GM12878 (cell line): Measurements from ENCODE around the gene LARP6. TPM values are rescaled to one million over a fixed set of nuclear protein-coding genes. Genes with fewer than 3 reads are reported as not detected.
A peak's percentile ranks its signal among the peaks of the same experiment; 100 is the strongest.

Experiments used
- ATAC-seq: fragments of 200-7000 bp; cut with Tn5 transposase; 3 replicates; pipeline ENCODE4 v1.9.1; 2020; ENCODE audit warnings: mild to moderate bottlenecking, moderate library complexity
- BruUV-seq: library from RNA; stranded (reverse); fragments of 400-500 nt; replicated peaks from 2 replicates; lab custom pipeline; 2021; lab: Mats Ljungman, UMichigan
- CTCF ChIA-PET: fragments of 300-600 bp; sonication (Branson Sonifier 250); formaldehyde crosslinking; extraction: SDS; loops from one replicate; lab custom pipeline; 2021; ENCODE audit warnings: inconsistent platforms; lab: Yijun Ruan, JAX
- POLR2A ChIA-PET: fragments of 350-600 bp; formaldehyde crosslinking; extraction: SDS; loops from one replicate; lab custom pipeline; 2021; ENCODE audit warnings: inconsistent platforms; lab: Charles Lee
- RAD21 ChIA-PET: fragments of 300-600 bp; sonication (Branson Sonifier 250); formaldehyde crosslinking; loops from one replicate; lab custom pipeline; 2023; ENCODE audit warnings: antibody characterized with exemption; ENCODE audit not compliant: unreplicated experiment; lab: Charles Lee
- SMC1A ChIA-PET: fragments of 300-600 bp; sonication (Branson Sonifier 250); formaldehyde crosslinking; loops from one replicate; lab custom pipeline; 2023; ENCODE audit not compliant: unreplicated experiment, uncharacterized antibody; lab: Charles Lee
- DNase-seq: peaks from one replicate; pipeline ENCODE4 v3.0.0-alpha.2; 2011; ENCODE audit warnings: low read depth, low spot score
- FAIRE-seq: peaks from 3 replicates; lab custom pipeline; 2011; peaks lifted over from hg19 to GRCh38; lab: Jason Lieb, UNC
- H2AFZ ChIP-seq: 2 replicates; pipeline ENCODE4 v1.6.0; 2011; ENCODE audit warnings: low read depth, low read length, control low read depth; ENCODE audit not compliant: control insufficient read depth
- H3K27ac ChIP-seq: 2 replicates; pipeline ENCODE4 v1.5.1; 2011; ENCODE audit warnings: control low read depth; ENCODE audit not compliant: control insufficient read depth, insufficient read depth
- H3K27me3 ChIP-seq, 2 experiments: replicated peaks in 1 of 2; 2 replicates each; pipeline versions ENCODE4 v1.6.0 to v1.6.1; 2011; ENCODE audit warnings: low read length in 1 of 2; ENCODE audit not compliant: control insufficient read depth in 2 of 2, insufficient read depth in 2 of 2
- H3K36me3 ChIP-seq, 2 experiments: 2 replicates each; pipeline ENCODE4 v1.5.1; 2011; ENCODE audit warnings: low read length in 1 of 2; ENCODE audit not compliant: control insufficient read depth in 2 of 2, insufficient read depth in 2 of 2
- H3K4me1 ChIP-seq: 2 replicates; pipeline ENCODE4 v1.6.1; 2011; ENCODE audit warnings: mild to moderate bottlenecking, low read length, moderate library complexity, mixed read lengths; ENCODE audit not compliant: control insufficient read depth, insufficient read depth
- H3K4me2 ChIP-seq: 2 replicates; pipeline ENCODE4 v1.6.0; 2011; ENCODE audit warnings: control low read depth; ENCODE audit not compliant: control insufficient read depth, insufficient read depth
- H3K4me3 ChIP-seq: fragments of 200-600 bp; sonication (generic); 2 replicates; pipeline ENCODE4 v1.5.1; 2016
- H3K79me2 ChIP-seq: 2 replicates; pipeline ENCODE4 v1.6.0; 2011; ENCODE audit warnings: low read length; ENCODE audit not compliant: control insufficient read depth, insufficient read depth
- H3K9ac ChIP-seq: 2 replicates; pipeline ENCODE4 v1.8.0; 2011; ENCODE audit warnings: low read length, control low read depth, mixed read lengths; ENCODE audit not compliant: control insufficient read depth, insufficient read depth
- H3K9me3 ChIP-seq: replicated peaks from 3 replicates; pipeline ENCODE4 v1.5.1; 2011; ENCODE audit warnings: mild to moderate bottlenecking, low read length; ENCODE audit not compliant: control insufficient read depth, insufficient read depth
- H4K20me1 ChIP-seq: 2 replicates; pipeline ENCODE4 v1.6.0; 2011; ENCODE audit not compliant: control insufficient read depth, insufficient read depth
- CREB1 ChIP-seq: IDR thresholded peaks from 2 replicates; pipeline ENCODE4 v1.6.1; 2012; ENCODE audit warnings: low read depth, mild to moderate bottlenecking, inconsistent platforms
- ETV6 ChIP-seq, 2 experiments: fragments of 450-650 bp in 1 of 2; IDR thresholded peaks in 1 of 2; conservative IDR thresholded peaks in 1 of 2; 2 replicates each; pipeline ENCODE4 v1.6.1; 2014; ENCODE audit warnings: antibody characterized with exemption in 1 of 2, borderline replicate concordance in 1 of 2, low read depth in 1 of 2, mild to moderate bottlenecking in 1 of 2, moderate library complexity in 1 of 2
- JUND ChIP-seq: IDR thresholded peaks from 2 replicates; pipeline ENCODE4 v1.6.1; 2012; ENCODE audit warnings: low read depth, mild to moderate bottlenecking, low read length, improper control_type of control experiment, moderate library complexity
- MTA2 ChIP-seq: fragments of 450-650 bp; IDR thresholded peaks from 2 replicates; pipeline ENCODE4 v1.6.1; 2016; ENCODE audit warnings: low read depth, mild to moderate bottlenecking, moderate library complexity
- NBN ChIP-seq: fragments of 450-650 bp; IDR thresholded peaks from 2 replicates; pipeline ENCODE4 v1.6.1; 2016
- NR2C2 ChIP-seq: IDR thresholded peaks from 2 replicates; pipeline ENCODE4 v1.6.1; 2011; ENCODE audit warnings: borderline replicate concordance, low read depth; ENCODE audit not compliant: control insufficient read depth, insufficient read length
- POLR2A ChIP-seq: IDR thresholded peaks from 2 replicates; pipeline ENCODE4 v1.6.1; 2011; ENCODE audit warnings: low read depth, mild to moderate bottlenecking, low read length
- POU2F2 ChIP-seq: IDR thresholded peaks from 3 replicates; pipeline ENCODE4 v1.6.1; 2011; ENCODE audit warnings: low read depth, mild to moderate bottlenecking, low read length, borderline replicate concordance
- RUNX3 ChIP-seq: IDR thresholded peaks from 2 replicates; pipeline ENCODE4 v1.6.1; 2012; ENCODE audit warnings: low read length, inconsistent platforms
- SIX5 ChIP-seq: IDR thresholded peaks from 2 replicates; pipeline ENCODE4 v1.6.1; 2011; ENCODE audit warnings: mild to moderate bottlenecking, low read depth, low read length, moderate library complexity; ENCODE audit not compliant: severe bottlenecking
- TCF3 ChIP-seq: IDR thresholded peaks from 2 replicates; pipeline ENCODE4 v1.6.1; 2012; ENCODE audit warnings: low read depth, mild to moderate bottlenecking, low read length, borderline replicate concordance; ENCODE audit not compliant: insufficient read depth
- ZNF24 ChIP-seq: fragments of 450-650 bp; IDR thresholded peaks from 2 replicates; pipeline ENCODE4 v1.6.1; 2017; ENCODE audit warnings: antibody characterized with exemption, mild to moderate bottlenecking
- WGBS: methylation state at CpG from one replicate; pipeline ENCODE4 v1.1.6; 2016; ENCODE audit warnings: low lambda C conversion rate; ENCODE audit not compliant: insufficient replicate concordance, insufficient coverage; ENCODE audit errors: missing lambda C conversion rate; 5-methylcytosine and 5-hydroxymethylcytosine counted together
- in situ Hi-C: fragments of 300-500 bp; cut with MboI; formaldehyde crosslinking; loops from 9 replicates; pipeline ENCODE4 v1.14.3; 2018; ENCODE audit warnings: mixed read lengths
- intact Hi-C: fragments of 100-400 bp; cut with micrococcal nuclease; formaldehyde crosslinking; loops from one replicate; pipeline ENCODE4 v1.14.2; 2022; ENCODE audit not compliant: unreplicated experiment
- polyA plus RNA-seq, 11 experiments: library from polyadenylated mRNA; depleted of rRNA in 4 of 11; unstranded in 6 of 11; stranded (reverse) in 5 of 11; fragments of >200 nt; fragmentation: Nextera tagmentation in 4 of 11; fragmentation: Illumina TruSeq in 1 of 11; extraction: Ambion mirVana in 4 of 11; extraction: Trizol in 1 of 11; gene quantifications; 1 replicate in 1 of 11; 2 replicates in 10 of 11; pipeline versions ENCODE4 v1.2.1 to v1.2.3, GENCODE V29; 2011 to 2016; ENCODE audit warnings: inconsistent platforms in 2 of 11, missing spikeins in 2 of 11, low read depth in 1 of 11
- total RNA-seq, 4 experiments: library from RNA; depleted of rRNA in 3 of 4; stranded (reverse); fragments of >200 nt in 3 of 4; fragmentation: Illumina TruSeq in 1 of 4; extraction: Trizol in 1 of 4; gene quantifications; 2 replicates each; pipeline versions ENCODE4 v1.2.1 to v1.2.3, GENCODE V29; 2013 to 2021
- TF ChIP-seq, protein P1 (sequence below): IDR thresholded peaks from 2 replicates; pipeline ENCODE4 v1.6.1; 2011; ENCODE audit warnings: borderline replicate concordance, low read depth, mild to moderate bottlenecking, moderate library complexity, low read length; ENCODE audit not compliant: insufficient read depth, poor library complexity, severe bottlenecking
- TF ChIP-seq, protein P2 (sequence below): fragments of 450-650 bp; IDR thresholded peaks from 2 replicates; pipeline ENCODE4 v1.6.1; 2014; ENCODE audit warnings: mild to moderate bottlenecking
- TF ChIP-seq, protein P3 (sequence below): fragments of 450-650 bp; IDR thresholded peaks from 2 replicates; pipeline ENCODE4 v1.6.1; 2017; ENCODE audit warnings: mild to moderate bottlenecking

LARP6 gene
- total and polyA plus RNA-seq, 10 of the 15 experiments (the other 5 are each of a cell fraction or from before 2014, with no cell fraction given) = 0.74 to 14.6 (median 3.9) TPM

GRCh38 chr15:70902107-70902506 lies 48.1 kb upstream of the LARP6 start (continued):
- no peak for TF ChIP-seq ZNF24

- DNase-seq (no peak), ATAC-seq (peak; percentile 39), FAIRE-seq (no peak)
- BruUV-seq = no TSS peak
- ChIA-PET POLR2A (no interaction called here), CTCF (no interaction called here), SMC1A (interaction anchor here (0.6 kb wide), 1 partner anchor 201 kb away, joined by 3 read pairs; no protein-coding TSS in a partner anchor), RAD21 (no interaction called here)
- Histone ChIP-seq H4K20me1 (no peaks in the 10 kb centered on the region), H3K27ac (no peak overlapping the region), H3K4me1 (no peaks in the 10 kb centered on the region), H3K4me3 (peak overlapping the region; percentile 72), H3K79me2 (no peaks in the 10 kb centered on the region; the same call in 1 of the 2 replicates), H3K4me2 (peak overlapping the region; percentile 89), H3K27me3 (no peaks in the 10 kb centered on the region), H3K9ac (no peak overlapping the region; the same call in 1 of the 2 replicates), H3K9me3 (no peaks in the 10 kb centered on the region), H2AFZ (peak overlapping the region; percentile 97), H3K36me3 (no peaks in the 10 kb centered on the region)
- in situ Hi-C loops = no loop called here
- intact Hi-C loops = loop anchor here (5.0 kb wide), 1 partner anchor 549 kb away; no protein-coding TSS in a partner anchor
- 10% methylated on average over 10 of the region's 10 CpGs for WGBS
- TF ChIP-seq SIX5 (no peak), MTA2 (no peak), POLR2A (no peak), POU2F2 (0 out of 3 replicates have a peak, but pooled peaks have one; percentile 3), JUND (no peak), NR2C2 (no peak), RUNX3 (no peak), ETV6 (conservative IDR thresholded peaks at IDR 0.05 in 1 of 2, IDR thresholded peaks at IDR 0.05 in 1 of 2; ENCODE audit: borderline replicate concordance in 1 of 2, low read depth in 1 of 2) (no peak), CREB1 (no peak), NBN (no peak), TCF3 (no peak)
- TF ChIP-seq, protein P1, sequence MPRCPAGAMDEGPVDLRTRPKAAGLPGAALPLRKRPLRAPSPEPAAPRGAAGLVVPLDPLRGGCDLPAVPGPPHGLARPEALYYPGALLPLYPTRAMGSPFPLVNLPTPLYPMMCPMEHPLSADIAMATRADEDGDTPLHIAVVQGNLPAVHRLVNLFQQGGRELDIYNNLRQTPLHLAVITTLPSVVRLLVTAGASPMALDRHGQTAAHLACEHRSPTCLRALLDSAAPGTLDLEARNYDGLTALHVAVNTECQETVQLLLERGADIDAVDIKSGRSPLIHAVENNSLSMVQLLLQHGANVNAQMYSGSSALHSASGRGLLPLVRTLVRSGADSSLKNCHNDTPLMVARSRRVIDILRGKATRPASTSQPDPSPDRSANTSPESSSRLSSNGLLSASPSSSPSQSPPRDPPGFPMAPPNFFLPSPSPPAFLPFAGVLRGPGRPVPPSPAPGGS = no peak
- TF ChIP-seq, protein P2, sequence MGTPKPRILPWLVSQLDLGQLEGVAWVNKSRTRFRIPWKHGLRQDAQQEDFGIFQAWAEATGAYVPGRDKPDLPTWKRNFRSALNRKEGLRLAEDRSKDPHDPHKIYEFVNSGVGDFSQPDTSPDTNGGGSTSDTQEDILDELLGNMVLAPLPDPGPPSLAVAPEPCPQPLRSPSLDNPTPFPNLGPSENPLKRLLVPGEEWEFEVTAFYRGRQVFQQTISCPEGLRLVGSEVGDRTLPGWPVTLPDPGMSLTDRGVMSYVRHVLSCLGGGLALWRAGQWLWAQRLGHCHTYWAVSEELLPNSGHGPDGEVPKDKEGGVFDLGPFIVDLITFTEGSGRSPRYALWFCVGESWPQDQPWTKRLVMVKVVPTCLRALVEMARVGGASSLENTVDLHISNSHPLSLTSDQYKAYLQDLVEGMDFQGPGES = no peak
- TF ChIP-seq, protein P3, sequence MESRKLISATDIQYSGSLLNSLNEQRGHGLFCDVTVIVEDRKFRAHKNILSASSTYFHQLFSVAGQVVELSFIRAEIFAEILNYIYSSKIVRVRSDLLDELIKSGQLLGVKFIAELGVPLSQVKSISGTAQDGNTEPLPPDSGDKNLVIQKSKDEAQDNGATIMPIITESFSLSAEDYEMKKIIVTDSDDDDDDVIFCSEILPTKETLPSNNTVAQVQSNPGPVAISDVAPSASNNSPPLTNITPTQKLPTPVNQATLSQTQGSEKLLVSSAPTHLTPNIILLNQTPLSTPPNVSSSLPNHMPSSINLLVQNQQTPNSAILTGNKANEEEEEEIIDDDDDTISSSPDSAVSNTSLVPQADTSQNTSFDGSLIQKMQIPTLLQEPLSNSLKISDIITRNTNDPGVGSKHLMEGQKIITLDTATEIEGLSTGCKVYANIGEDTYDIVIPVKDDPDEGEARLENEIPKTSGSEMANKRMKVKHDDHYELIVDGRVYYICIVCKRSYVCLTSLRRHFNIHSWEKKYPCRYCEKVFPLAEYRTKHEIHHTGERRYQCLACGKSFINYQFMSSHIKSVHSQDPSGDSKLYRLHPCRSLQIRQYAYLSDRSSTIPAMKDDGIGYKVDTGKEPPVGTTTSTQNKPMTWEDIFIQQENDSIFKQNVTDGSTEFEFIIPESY = no peak
These were observed 39.1 kb upstream of the LARP6 start for GRCh38 chr15:70892912-70893560.
